ENCODE measurements around the gene CD200R1.

Gene CD200R1

GRCh38 chr3:113006359-113007056, 31.6 kb upstream of the CD200R1 start:
- H3K4me3 ChIP-seq (replicated peaks; ENCODE audit: low read depth, low read length): no peak overlapping the region
- DNase-seq (ENCODE audit: low read depth): no peak
- no peak for TF ChIP-seq CTCF (IDR thresholded peaks at IDR 0.05; ENCODE audit: low read length, missing control alignments)

GRCh38 chr3:113005611-113006010, 30.7 kb upstream of the CD200R1 start:
- no peak for DNase-seq (ENCODE audit: low read depth)
- H3K4me3 ChIP-seq (replicated peaks; ENCODE audit: low read depth, low read length): no peak overlapping the region
- TF ChIP-seq CTCF (IDR thresholded peaks at IDR 0.05; ENCODE audit: low read length, missing control alignments): no peak

- H3K4me3 ChIP-seq (replicated peaks; ENCODE audit: low read depth, low read length): no peak overlapping the region
- no peak for TF ChIP-seq CTCF (IDR thresholded peaks at IDR 0.05; ENCODE audit: low read length, missing control alignments)
- DNase-seq (ENCODE audit: low read depth): no peak
Measured at GRCh38 chr3:113002679-113003078, 27.8 kb upstream of the CD200R1 start.

- TF ChIP-seq CTCF (IDR thresholded peaks at IDR 0.05; ENCODE audit: low read length, missing control alignments): no peak
- no peak overlapping the region for H3K4me3 ChIP-seq (replicated peaks; ENCODE audit: low read depth, low read length)
- DNase-seq (ENCODE audit: low read depth): no peak
Measured at GRCh38 chr3:113002037-113002436, 27.1 kb upstream of the CD200R1 start.

- H3K4me3 ChIP-seq (replicated peaks; ENCODE audit: low read depth, low read length): no peak overlapping the region
- TF ChIP-seq CTCF (IDR thresholded peaks at IDR 0.05; ENCODE audit: low read length, missing control alignments): no peak
- DNase-seq (ENCODE audit: low read depth): no peak
Measured at GRCh38 chr3:113000691-113001090, 25.8 kb upstream of the CD200R1 start.

- no peak for DNase-seq (ENCODE audit: low read depth)
- no peak overlapping the region for H3K4me3 ChIP-seq (replicated peaks; ENCODE audit: low read depth, low read length)
- no peak for TF ChIP-seq CTCF (IDR thresholded peaks at IDR 0.05; ENCODE audit: low read length, missing control alignments)
Measured at GRCh38 chr3:112995800-112996199, 20.9 kb upstream of the CD200R1 start.

Measured in fibroblast of pulmonary artery (primary cell).